T47D (cell line): ENCODE data around the gene NUDT8.
A peak's percentile ranks its signal among the peaks of the same experiment; 100 is the strongest.

Source experiments
- DNase-seq, 2 experiments: peaks; one replicate each; pipeline versions ENCODE4 v3.0.0 to v3.0.0-alpha.2; 2011 to 2012; ENCODE audit warnings: low read depth in 1 of 2, low spot score in 1 of 2
- JUND ChIP-seq: IDR thresholded peaks from 2 replicates; pipeline ENCODE4 v1.6.1; 2012; ENCODE audit warnings: low read depth
- in situ Hi-C: cut with HindIII; loops from 2 replicates; pipeline ENCODE4 v1.10.0; 2016; ENCODE audit warnings: low sequenced_read_pairs, low pct_unique_long_range_greater_than_20kb

The NUDT8 gene

GRCh38 chr11:67588136-67588503 is 41.6 kb downstream of the NUDT8 start:
- no peak for TF ChIP-seq JUND
- DNase-seq = no peak
- in situ Hi-C loops = no loop called here

DNA sequence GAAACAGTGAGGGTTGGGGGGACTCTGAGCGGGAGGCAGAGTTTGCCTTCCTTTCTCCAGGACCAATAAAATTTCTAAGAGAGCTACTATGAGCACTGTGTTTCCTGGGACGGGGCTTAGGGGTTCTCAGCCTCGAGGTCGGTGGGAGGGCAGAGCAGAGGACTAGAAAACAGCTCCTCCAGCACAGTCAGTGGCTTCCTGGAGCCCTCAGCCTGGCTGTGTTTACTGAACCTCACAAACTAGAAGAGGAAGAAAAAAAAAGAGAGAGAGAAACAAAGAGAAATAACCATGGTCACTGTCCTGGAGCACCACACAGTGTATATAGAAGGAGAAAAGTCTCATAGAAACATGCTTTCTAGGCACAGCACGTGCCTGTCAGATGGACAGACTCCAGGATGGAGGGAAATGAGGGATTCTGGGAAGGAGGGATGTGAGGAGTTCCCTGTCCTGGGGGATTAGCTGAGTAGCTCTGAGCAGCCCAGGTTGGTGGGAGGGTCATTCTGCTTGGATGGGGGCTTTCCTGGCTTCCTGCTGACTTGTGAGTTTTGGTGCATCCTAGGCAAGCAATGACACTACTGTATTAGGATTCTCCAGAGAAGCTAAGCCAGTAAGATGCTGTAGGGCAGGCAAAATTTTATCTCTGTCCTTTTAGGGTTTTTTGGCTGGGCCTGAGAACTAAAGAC is 43.0 kb downstream of the NUDT8 start:
- no peak for TF ChIP-seq JUND
- in situ Hi-C loops = no loop called here
- DNase-seq = no peak

- no peak for DNase-seq
- TF ChIP-seq JUND = no peak
- in situ Hi-C loops = no loop called here
Observed at GRCh38 chr11:67585911-67586310, 43.8 kb downstream of the NUDT8 start.

DNA sequence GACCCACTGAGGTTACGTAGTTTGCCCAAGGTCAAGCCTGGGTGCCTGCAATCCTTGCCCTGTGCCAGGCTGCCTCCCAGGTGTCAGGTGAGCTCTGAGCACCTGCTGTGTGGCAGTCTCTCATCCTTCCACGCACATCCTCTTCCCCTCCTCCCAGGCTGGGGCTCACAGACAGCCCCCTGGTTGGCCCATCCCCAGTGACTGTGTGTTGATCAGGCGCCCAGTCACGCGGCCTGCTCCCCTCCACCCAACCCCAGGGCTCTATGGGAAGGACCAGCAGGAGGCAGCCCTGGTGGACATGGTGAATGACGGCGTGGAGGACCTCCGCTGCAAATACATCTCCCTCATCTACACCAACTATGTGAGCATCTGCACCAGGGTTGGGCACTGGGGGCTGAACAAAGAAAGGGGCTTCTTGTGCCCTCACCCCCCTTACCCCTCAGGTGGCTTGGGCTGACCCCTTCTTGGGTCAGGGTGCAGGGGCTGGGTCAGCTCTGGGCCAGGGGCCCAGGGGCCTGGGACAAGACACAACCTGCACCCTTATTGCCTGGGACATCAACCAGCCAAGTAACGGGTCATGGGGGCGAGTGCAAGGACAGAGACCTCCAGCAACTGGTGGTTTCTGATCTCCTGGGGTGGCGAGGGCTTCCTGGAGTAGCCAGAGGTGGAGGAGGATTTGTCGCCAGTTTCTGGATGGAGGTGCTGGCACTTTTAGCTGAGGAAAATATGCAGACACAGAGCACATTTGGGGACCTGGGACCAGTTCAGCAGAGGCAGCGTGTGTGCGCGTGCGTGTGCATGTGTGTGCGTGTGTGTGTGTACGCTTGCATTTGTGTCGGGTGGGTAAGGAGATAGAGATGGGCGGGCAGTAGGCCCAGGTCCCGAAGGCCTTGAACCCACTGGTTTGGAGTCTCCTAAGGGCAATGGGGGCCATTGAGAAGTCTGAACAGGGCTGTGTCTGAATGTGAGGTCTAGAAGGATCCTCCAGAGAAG is 44.6 kb downstream of the NUDT8 start:
- TF ChIP-seq JUND = no peak
- in situ Hi-C loops = no loop called here
- no peak for DNase-seq

DNA sequence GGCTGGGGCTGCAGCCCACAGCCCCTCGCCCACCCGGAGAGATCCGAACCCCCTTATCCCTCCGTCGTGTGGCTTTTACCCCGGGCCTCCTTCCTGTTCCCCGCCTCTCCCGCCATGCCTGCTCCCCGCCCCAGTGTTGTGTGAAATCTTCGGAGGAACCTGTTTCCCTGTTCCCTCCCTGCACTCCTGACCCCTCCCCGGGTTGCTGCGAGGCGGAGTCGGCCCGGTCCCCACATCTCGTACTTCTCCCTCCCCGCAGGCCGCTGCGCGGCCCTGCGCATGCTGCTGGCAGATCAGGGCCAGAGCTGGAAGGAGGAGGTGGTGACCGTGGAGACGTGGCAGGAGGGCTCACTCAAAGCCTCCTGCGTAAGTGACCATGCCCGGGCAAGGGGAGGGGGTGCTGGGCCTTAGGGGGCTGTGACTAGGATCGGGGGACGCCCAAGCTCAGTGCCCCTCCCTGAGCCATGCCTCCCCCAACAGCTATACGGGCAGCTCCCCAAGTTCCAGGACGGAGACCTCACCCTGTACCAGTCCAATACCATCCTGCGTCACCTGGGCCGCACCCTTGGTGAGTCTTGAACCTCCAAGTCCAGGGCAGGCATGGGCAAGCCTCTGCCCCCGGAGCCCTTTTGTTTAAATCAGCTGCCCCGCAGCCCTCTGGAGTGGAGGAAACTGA is 45.4 kb downstream of the NUDT8 start:
- TF ChIP-seq JUND = no peak
- in situ Hi-C loops = no loop called here
- DNase-seq = no peak

DNA sequence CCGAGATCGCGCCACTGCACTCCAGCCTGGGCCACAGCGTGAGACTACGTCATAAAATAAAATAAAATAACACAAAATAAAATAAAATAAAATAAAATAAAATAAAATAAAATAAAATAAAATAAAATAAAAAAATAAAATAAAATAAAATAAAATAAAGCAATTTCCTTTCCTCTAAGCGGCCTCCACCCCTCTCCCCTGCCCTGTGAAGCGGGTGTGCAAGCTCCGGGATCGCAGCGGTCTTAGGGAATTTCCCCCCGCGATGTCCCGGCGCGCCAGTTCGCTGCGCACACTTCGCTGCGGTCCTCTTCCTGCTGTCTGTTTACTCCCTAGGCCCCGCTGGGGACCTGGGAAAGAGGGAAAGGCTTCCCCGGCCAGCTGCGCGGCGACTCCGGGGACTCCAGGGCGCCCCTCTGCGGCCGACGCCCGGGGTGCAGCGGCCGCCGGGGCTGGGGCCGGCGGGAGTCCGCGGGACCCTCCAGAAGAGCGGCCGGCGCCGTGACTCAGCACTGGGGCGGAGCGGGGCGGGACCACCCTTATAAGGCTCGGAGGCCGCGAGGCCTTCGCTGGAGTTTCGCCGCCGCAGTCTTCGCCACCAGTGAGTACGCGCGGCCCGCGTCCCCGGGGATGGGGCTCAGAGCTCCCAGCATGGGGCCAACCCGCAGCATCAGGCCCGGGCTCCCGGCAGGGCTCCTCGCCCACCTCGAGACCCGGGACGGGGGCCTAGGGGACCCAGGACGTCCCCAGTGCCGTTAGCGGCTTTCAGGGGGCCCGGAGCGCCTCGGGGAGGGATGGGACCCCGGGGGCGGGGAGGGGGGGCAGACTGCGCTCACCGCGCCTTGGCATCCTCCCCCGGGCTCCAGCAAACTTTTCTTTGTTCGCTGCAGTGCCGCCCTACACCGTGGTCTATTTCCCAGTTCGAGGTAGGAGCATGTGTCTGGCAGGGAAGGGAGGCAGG is 46.2 kb downstream of the NUDT8 start, which contains the start of gene GSTP1:
Gene GSTP1, plus strand, starts transcription at position 566 of the 958 bp plus-strand sequence. Its CDS starts 32 bp downstream, at position 598.
- in situ Hi-C loops = no loop called here
- no peak for TF ChIP-seq JUND
- DNase-seq = no peak

GRCh38 chr11:67582011-67582410 is 47.7 kb downstream of the NUDT8 start:
- TF ChIP-seq JUND = no peak
- DNase-seq = peak in 1 of 2 experiments; percentile 83
- in situ Hi-C loops = no loop called here

DNA sequence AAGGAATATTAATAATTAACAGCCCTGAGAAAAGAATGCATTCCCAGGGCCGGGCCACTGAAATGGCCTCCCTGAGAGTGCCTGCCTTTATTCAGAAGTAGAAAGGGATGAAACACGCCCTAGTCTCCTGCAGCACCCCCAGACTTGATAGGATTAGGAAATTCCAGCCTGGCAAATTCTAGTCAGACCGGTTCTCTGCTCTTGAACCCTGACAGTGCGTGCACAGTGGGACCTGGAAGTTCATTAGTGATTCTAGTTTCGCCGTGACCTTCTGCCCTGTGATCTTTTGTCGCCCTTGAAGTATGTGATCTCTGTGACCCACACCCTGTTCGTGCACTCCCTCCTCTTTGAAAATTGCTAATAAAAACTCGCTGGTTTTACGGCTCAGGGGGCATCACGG is 48.3 kb downstream of the NUDT8 start:
- no peak for DNase-seq
- in situ Hi-C loops = no loop called here
- TF ChIP-seq JUND = no peak

GRCh38 chr11:67577951-67578350 is 51.8 kb downstream of the NUDT8 start:
- TF ChIP-seq JUND = no peak
- DNase-seq = no peak
- in situ Hi-C loops = no loop called here
